AG04450 (cell line): ENCODE measurements around the gene RNF39. TPM values are rescaled to one million over a fixed set of nuclear protein-coding genes. Genes with fewer than 3 reads are reported as not detected.
A peak's percentile ranks its signal among the peaks of the same experiment; 100 is the strongest.

Experiments
- CTCF ChIA-PET: fragments of 300-600, 350-600 bp; formaldehyde crosslinking; extraction: SDS; loops from one replicate; lab custom pipeline; 2022; ENCODE audit warnings: antibody characterized with exemption, inconsistent platforms; lab: Charles Lee
- POLR2A ChIA-PET: fragments of 350-600 bp; formaldehyde crosslinking; extraction: SDS; loops from one replicate; lab custom pipeline; 2021; ENCODE audit warnings: antibody characterized with exemption, inconsistent platforms; lab: Yijun Ruan, JAX
- DNase-seq: peaks from one replicate; pipeline ENCODE4 v3.0.0-alpha.2; 2011; ENCODE audit warnings: low read depth, low spot score
- H3K27ac ChIP-seq: one replicate; pipeline ENCODE4 v1.5.1; 2012; ENCODE audit warnings: low read depth, low read length, control low read depth
- H3K27me3 ChIP-seq: one replicate; pipeline ENCODE4 v1.6.0; 2012; ENCODE audit warnings: low read length; ENCODE audit not compliant: control insufficient read depth, insufficient read depth
- H3K4me3 ChIP-seq: 2 replicates; pipeline ENCODE4 v1.5.1; 2011; ENCODE audit warnings: mild to moderate bottlenecking, low read depth, low read length, control low read depth
- H3K9me3 ChIP-seq: 2 replicates; pipeline ENCODE4 v1.5.1; 2012; ENCODE audit warnings: low read length; ENCODE audit not compliant: control insufficient read depth, insufficient read depth
- CTCF ChIP-seq: IDR thresholded peaks from 2 replicates; pipeline ENCODE4 v1.5.1; 2011; ENCODE audit warnings: low read depth, low read length, control low read depth, inconsistent platforms
- polyA plus RNA-seq: library from polyadenylated mRNA; depleted of rRNA; stranded (reverse); fragments of >200 nt; gene quantifications from 2 replicates; pipeline ENCODE4 v1.2.3, GENCODE V29; 2011

Gene RNF39
- polyA plus RNA-seq, 1 experiment, result not detected

GRCh38 chr6:30066577-30067459, 8.8 kb downstream of the RNF39 start, which contains the start of gene PPP1R11:
Gene PPP1R11 (plus strand): TSS chr6:30067198. CDS start chr6:30067411, 213 bp downstream.
- H3K27ac ChIP-seq, result peak within 1 kb of the TSS; percentile 80
- POLR2A ChIA-PET, result interaction anchor here (0.6 kb wide), 1 partner anchor 37 kb away, joined by 6 read pairs; no protein-coding TSS in a partner anchor
- H3K27me3 ChIP-seq, result peaks cover 8% of the 10 kb centered on the region
- CTCF ChIA-PET, result interaction anchor here (0.8 to 1.8 kb wide), 4 partner anchors 8 to 413 kb away, joined by 3 to 6 read pairs (median 4); no protein-coding TSS in a partner anchor
- peak within 1 kb of the TSS; percentile 84 for H3K4me3 ChIP-seq
- peak; percentile 97 for DNase-seq
- TF ChIP-seq CTCF, result no peak
- no peaks in the 10 kb centered on the region; the same call in 1 of the 2 replicates for H3K9me3 ChIP-seq

- no peak for DNase-seq
- H3K4me3 ChIP-seq, result peak overlapping the region; percentile 84
- no peaks in the 10 kb centered on the region; the same call in 1 of the 2 replicates for H3K9me3 ChIP-seq
- H3K27ac ChIP-seq, result no peak overlapping the region
- POLR2A ChIA-PET, result interaction anchor here (0.6 kb wide), 1 partner anchor 37 kb away, joined by 6 read pairs; no protein-coding TSS in a partner anchor
- no peak for TF ChIP-seq CTCF
- H3K27me3 ChIP-seq, result peaks cover 3% of the 10 kb centered on the region
- CTCF ChIA-PET, result interaction anchor here (0.7 to 1.8 kb wide), 4 partner anchors 9 to 413 kb away, joined by 3 to 6 read pairs (median 4); no protein-coding TSS in a partner anchor
Observed at GRCh38 chr6:30066082-30066481, 9.5 kb downstream of the RNF39 start.

- Histone ChIP-seq H3K9me3 (no peaks in the 10 kb centered on the region), H3K4me3 (no peak overlapping the region), H3K27me3 (no peaks in the 10 kb centered on the region), H3K27ac (no peak overlapping the region)
- no peak for DNase-seq
- ChIA-PET POLR2A (no interaction called here), CTCF (interaction anchor here (1.7 kb wide), 1 partner anchor 39 kb away, joined by 5 read pairs; no protein-coding TSS in a partner anchor)
- no peak for TF ChIP-seq CTCF
Observed at GRCh38 chr6:30063315-30063714, 12.3 kb downstream of the RNF39 start.

- ChIA-PET CTCF (interaction anchor here (0.6 to 1.7 kb wide), 3 partner anchors 40 to 108 kb away, joined by 3 to 7 read pairs (median 5); no protein-coding TSS in a partner anchor), POLR2A (interaction anchor here (0.7 kb wide), 1 partner anchor 151 kb away, joined by 4 read pairs; the partner anchor contains the start of gene TRIM26)
- TF ChIP-seq CTCF, result no peak
- no peaks in the 10 kb centered on the region for H3K27me3 ChIP-seq
- DNase-seq, result no peak
- H3K4me3 ChIP-seq, result no peak overlapping the region; the same call in 1 of the 2 replicates
- H3K9me3 ChIP-seq, result no peaks in the 10 kb centered on the region
- no peak overlapping the region for H3K27ac ChIP-seq
Observed at GRCh38 chr6:30062471-30063178, 12.9 kb downstream of the RNF39 start.
